AG10803 (cell line): ENCODE data around the gene F12.

Source experiments
- DNase-seq: peaks from one replicate; pipeline ENCODE4 v3.0.0; 2010; ENCODE audit warnings: low read depth
- H3K4me3 ChIP-seq: 2 replicates; pipeline ENCODE4 v1.5.1; 2011; ENCODE audit warnings: mild to moderate bottlenecking, low read length, control low read depth
- TF ChIP-seq, protein P1 (sequence below): conservative IDR thresholded peaks from 2 replicates; pipeline ENCODE4 v1.5.1; 2011; ENCODE audit warnings: mild to moderate bottlenecking, low read length, control low read depth, inconsistent platforms

Gene F12

DNA sequence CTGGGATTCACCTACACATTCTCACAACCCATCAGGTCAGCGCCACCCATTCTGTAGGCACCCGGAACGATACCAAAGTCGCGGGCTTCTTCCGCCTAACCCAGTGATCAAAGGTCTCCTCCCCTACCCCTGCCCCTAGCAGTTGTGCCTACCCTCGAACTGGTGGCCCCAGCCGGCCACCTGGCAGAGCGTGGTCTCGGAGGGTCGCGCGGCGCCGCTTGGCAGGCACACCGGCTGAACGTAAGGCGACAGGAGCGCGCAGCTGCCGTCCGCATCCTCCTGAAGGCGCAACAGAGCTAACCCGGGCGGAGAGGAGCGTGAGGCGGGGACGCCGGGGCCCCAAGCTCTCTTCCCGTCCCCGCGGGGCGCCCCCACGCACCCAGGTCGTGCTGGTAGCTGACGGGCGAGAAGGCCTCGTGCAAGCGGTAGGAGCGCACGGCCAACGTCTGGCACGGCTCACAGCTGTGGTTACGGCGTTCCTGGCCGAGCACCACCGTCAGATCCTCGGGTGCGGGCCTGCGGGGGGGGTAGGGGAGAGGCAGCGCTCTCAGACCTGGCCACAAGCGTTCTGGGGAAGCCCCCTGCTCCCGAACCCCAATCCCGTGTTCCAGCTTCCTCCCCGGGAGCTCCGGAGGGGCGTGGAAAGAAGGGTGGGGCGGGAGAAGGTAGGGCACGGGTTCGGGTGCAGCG is 6.1 kb downstream of the F12 start:
- no peak for DNase-seq
- TF ChIP-seq, protein P1, sequence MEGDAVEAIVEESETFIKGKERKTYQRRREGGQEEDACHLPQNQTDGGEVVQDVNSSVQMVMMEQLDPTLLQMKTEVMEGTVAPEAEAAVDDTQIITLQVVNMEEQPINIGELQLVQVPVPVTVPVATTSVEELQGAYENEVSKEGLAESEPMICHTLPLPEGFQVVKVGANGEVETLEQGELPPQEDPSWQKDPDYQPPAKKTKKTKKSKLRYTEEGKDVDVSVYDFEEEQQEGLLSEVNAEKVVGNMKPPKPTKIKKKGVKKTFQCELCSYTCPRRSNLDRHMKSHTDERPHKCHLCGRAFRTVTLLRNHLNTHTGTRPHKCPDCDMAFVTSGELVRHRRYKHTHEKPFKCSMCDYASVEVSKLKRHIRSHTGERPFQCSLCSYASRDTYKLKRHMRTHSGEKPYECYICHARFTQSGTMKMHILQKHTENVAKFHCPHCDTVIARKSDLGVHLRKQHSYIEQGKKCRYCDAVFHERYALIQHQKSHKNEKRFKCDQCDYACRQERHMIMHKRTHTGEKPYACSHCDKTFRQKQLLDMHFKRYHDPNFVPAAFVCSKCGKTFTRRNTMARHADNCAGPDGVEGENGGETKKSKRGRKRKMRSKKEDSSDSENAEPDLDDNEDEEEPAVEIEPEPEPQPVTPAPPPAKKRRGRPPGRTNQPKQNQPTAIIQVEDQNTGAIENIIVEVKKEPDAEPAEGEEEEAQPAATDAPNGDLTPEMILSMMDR = no peak

DNA sequence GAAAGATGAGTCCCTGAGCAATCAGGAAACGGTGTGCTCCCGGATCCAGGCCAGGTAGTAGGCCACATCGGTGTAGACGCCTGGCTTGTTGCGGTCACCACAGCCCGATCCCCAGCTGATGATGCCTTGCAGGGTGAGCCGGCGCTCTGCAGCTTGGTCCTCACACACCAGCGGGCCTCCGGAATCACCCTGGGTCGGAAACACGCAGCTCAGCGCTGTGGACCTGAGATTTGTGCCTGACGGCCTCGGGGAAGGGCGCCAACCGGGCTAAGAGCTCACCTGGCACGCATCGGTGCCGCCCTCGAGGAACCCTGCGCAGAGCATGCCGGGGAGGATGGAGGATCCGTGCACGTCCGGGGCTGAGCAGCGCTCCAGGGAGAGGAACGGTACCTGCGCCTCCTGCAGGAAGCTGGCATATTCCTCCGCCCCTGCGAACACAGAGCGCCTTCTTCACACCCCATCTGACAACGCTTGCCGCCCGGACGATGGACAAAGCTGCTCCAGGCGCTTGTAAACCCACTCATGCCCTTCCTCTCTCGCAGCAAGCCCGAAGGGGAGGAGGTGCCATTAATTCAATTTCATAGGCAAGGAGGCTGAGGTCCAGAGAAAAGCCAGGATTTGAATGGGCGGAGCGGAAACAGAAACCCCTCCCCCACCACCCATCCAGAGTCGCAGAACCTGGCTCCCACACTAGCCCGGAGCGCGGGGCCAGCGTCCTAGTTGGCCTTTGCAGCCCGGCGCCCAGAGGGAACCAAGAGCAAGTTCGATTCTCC is 6.9 kb downstream of the F12 start:
- peak; percentile 24 for DNase-seq
- H3K4me3 ChIP-seq = no peak overlapping the region; the same call in 1 of the 2 replicates
- TF ChIP-seq, protein P1 = peak; percentile 42

More for the DNA sequence above, 6.1 kb downstream of the F12 start:
- H3K4me3 ChIP-seq = peak overlapping the region; percentile 64

GRCh38 chr5:177399997-177400868 is 9.1 kb downstream of the F12 start, which contains the start of gene PFN3:
TSS of gene PFN3 (minus strand) at chr5:177400661. CDS start at chr5:177400576, 85 bp downstream.
- TF ChIP-seq, protein P1 = no peak
- DNase-seq = peak; percentile 8
- no peak within 1 kb of the TSS for H3K4me3 ChIP-seq

GRCh38 chr5:177397875-177398390 is 11.4 kb downstream of the F12 start:
- no peak for DNase-seq
- no peak overlapping the region for H3K4me3 ChIP-seq
- TF ChIP-seq, protein P1 = no peak

DNA sequence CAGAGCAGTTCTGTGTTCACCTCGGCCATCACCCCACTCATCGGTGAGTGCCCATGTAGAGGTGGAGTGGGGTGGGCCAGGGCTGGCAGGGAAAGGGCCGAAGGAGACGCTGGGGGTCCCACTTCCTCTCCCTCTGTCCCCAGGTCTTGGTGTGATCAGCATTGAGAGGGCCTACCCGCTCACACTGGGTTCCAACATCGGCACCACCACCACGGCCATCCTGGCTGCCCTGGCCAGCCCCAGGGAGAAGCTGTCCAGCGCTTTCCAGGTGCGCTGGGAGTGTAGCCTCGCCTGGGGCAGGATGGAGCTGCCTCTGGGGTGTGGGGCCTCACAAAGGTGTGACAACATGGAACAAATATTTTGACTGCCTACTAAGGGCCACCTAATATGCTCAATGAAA is 12.6 kb downstream of the F12 start:
- no peak for DNase-seq
- H3K4me3 ChIP-seq = no peak overlapping the region
- TF ChIP-seq, protein P1 = no peak

GRCh38 chr5:177396078-177396477 is 13.3 kb downstream of the F12 start:
- DNase-seq = no peak
- no peak overlapping the region for H3K4me3 ChIP-seq
- TF ChIP-seq, protein P1 = no peak
